ENCODE results near the gene CHD3. TPM values are rescaled to one million over a fixed set of nuclear protein-coding genes. Genes with fewer than 3 reads are reported as not detected.
"Not testable (repeated sequence)": the region's sequence is repeated elsewhere in the genome, so short reads cannot be mapped to it uniquely, and the experiment has no call there.

Gene CHD3
- total RNA-seq, 1 donor from 2014 or later, result 339 TPM

DNA sequence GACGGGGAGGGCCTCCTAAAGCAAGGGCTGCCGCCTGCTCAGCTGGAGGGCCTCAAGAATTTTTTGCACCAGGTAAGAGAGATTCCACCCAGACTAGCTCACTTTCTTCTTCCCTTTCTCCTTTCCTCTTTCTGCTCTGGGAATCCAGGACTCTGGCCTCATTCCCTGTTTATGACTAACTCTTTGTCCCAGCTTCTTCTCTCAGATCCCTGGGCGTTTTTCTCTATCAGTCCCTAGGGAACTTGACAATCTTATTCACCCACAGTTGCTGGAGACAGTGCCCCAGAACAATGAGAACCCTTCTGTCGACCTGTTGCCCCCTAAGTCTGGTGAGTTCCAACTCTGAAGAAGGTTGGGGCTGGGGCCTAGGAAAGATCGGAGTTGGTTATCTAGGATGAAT, 59.1 kb downstream of the CHD3 start:
- no peak for DNase-seq (ENCODE audit: low spot score in 2 of 2, unreplicated experiment in 2 of 2)
- TF ChIP-seq, protein P1, sequence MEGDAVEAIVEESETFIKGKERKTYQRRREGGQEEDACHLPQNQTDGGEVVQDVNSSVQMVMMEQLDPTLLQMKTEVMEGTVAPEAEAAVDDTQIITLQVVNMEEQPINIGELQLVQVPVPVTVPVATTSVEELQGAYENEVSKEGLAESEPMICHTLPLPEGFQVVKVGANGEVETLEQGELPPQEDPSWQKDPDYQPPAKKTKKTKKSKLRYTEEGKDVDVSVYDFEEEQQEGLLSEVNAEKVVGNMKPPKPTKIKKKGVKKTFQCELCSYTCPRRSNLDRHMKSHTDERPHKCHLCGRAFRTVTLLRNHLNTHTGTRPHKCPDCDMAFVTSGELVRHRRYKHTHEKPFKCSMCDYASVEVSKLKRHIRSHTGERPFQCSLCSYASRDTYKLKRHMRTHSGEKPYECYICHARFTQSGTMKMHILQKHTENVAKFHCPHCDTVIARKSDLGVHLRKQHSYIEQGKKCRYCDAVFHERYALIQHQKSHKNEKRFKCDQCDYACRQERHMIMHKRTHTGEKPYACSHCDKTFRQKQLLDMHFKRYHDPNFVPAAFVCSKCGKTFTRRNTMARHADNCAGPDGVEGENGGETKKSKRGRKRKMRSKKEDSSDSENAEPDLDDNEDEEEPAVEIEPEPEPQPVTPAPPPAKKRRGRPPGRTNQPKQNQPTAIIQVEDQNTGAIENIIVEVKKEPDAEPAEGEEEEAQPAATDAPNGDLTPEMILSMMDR (IDR thresholded peaks at IDR 0.05; ENCODE audit: unreplicated experiment), result no peak
- no peaks in the 10 kb centered on the region for H3K9me3 Mint-ChIP-seq
- H3K27me3 Mint-ChIP-seq (ENCODE audit: low read depth), result no peaks in the 10 kb centered on the region
- no peak overlapping the region for H3K4me3 Mint-ChIP-seq
- H3K36me3 Mint-ChIP-seq, result peaks cover 51% of the 10 kb centered on the region
- no peaks in the 10 kb centered on the region for H3K4me1 Mint-ChIP-seq
- no peak overlapping the region for H3K27ac Mint-ChIP-seq

DNA sequence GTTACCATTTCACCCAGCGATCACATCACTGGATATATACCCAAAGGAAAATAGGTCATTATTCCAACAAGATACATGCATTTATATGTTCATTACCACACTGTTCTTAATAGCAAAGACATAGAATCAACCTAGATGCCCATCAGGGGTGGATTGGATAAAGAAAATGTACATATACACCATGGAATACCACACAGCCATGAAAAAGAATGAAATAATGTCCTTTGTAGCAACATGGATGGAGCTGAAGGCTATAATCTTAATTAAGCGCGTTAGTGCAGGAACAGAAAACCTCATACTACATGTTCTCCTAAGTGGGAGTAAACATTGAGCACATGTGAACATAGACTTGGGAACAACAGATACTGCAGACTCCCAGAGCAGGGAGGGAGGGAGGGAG, 62.0 kb downstream of the CHD3 start:
- H3K4me3 Mint-ChIP-seq, result no peak overlapping the region
- peaks cover 37% of the 10 kb centered on the region for H3K36me3 Mint-ChIP-seq
- no peak for DNase-seq (ENCODE audit: low spot score in 2 of 2, unreplicated experiment in 2 of 2)
- H3K4me1 Mint-ChIP-seq, result no peaks in the 10 kb centered on the region
- H3K9me3 Mint-ChIP-seq, result no peaks in the 10 kb centered on the region
- no peaks in the 10 kb centered on the region for H3K27me3 Mint-ChIP-seq (ENCODE audit: low read depth)
- H3K27ac Mint-ChIP-seq, result no peak overlapping the region
- TF ChIP-seq, protein P1 (IDR thresholded peaks at IDR 0.05; ENCODE audit: unreplicated experiment), result no peak

DNA sequence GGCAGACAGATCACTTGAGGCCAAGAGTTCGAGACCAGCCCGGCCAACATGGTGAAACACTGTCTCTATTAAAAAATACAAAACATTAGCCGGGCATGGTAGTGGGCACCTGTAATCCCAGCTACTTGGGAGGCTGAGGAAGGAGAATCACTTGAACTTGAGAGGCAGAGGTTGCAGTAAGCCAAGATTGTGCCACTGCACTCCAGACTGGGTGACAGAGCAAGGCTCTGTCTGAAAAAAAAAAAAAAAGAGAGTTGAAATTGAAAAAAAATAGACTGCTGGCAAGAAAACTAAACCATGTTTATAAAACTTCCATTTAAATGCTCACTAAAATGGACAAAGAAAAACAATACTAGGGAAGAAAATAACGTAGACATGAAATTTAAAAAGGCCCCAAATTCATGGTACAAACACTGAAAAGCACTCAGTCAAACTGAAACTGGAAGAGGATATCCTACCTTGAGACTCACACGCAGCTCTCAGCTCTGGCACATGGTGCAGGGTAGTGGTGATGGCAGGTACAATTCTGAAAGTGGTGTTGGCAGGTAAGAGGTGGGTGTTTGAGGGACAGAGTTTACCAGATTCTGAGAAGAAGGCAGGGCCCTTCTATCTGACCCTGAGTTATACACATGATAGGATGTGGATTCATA, 62.7 kb downstream of the CHD3 start:
- DNase-seq (ENCODE audit: low spot score in 2 of 2, unreplicated experiment in 2 of 2), result no peak
- peaks cover 30% of the 10 kb centered on the region for H3K36me3 Mint-ChIP-seq
- TF ChIP-seq, protein P1 (IDR thresholded peaks at IDR 0.05; ENCODE audit: unreplicated experiment), result no peak
- H3K27ac Mint-ChIP-seq, result no peak overlapping the region
- H3K27me3 Mint-ChIP-seq (ENCODE audit: low read depth), result no peaks in the 10 kb centered on the region
- no peak overlapping the region for H3K4me3 Mint-ChIP-seq
- peaks cover 2% of the 10 kb centered on the region for H3K4me1 Mint-ChIP-seq
- H3K9me3 Mint-ChIP-seq, result no peaks in the 10 kb centered on the region

DNA sequence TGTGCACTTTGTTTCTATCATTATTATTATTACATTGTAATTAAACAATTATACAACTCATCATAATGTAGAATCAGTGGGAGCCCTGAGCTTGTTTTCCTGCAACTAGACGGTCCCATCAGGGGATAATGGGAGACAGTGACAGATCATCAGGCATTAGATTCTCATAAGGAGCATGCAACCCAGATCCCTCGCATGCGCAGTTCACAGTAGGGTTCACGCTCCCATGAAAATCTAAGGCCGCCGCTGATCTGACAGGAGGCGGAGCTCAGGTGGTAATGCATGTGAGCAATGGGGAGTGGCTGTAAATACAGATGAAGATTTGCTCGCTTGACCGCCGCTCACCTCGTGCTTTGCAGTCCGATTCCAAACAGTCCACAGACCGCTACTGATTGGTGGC, 64.7 kb downstream of the CHD3 start:
- H3K4me3 Mint-ChIP-seq; DNase-seq (ENCODE audit: low spot score in 2 of 2, unreplicated experiment in 2 of 2); H3K9me3 Mint-ChIP-seq; H3K4me1 Mint-ChIP-seq; H3K27me3 Mint-ChIP-seq (ENCODE audit: low read depth); H3K27ac Mint-ChIP-seq: not testable (repeated sequence)
- H3K36me3 Mint-ChIP-seq, result peaks cover 16% of the 10 kb centered on the region

DNA sequence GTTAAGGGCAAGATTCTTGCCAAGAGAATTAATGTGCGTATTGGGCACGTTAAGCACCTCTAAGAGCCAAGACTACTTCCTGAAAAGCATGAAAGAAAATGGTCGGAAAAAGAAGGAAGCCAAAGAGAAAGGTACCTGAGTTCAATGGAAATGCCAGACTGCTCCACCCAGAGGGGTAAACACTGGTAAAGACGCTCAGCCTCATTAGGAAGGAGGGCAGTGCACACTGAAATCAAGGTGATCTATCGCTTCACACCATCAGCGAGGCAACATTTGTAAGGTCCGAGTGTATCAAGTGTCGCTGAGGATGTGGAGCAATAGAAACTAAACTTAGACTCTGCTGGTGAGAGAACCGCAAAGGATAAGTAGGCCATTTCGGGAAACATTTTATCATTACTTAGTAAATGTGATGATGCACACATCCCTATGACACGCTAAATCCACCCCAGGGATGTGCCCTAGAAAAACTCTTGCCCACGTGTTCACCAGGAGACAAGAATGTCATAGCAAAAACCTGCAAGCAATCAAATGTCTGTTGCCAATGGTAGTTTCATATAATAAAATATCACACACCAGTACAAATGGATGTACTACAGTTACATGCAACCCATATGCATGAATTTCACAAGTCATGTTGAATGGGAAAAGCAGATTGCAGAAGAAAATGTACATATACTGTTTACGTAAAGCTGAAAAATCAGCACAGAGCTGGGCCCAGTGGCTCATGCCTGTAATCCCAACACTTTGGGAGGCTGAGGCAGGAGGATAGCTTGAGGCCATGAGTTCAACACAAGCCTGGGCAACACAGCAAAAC, 67.0 kb downstream of the CHD3 start:
- Mint-ChIP-seq H3K27me3 (ENCODE audit: low read depth) (peaks cover 3% of the 10 kb centered on the region), H3K27ac (no peak overlapping the region), H3K4me1 (peaks cover 4% of the 10 kb centered on the region), H3K9me3 (no peaks in the 10 kb centered on the region), H3K36me3 (no peaks in the 10 kb centered on the region), H3K4me3 (no peak overlapping the region)
- TF ChIP-seq, protein P1 (IDR thresholded peaks at IDR 0.05; ENCODE audit: unreplicated experiment), result no peak
- no peak for DNase-seq (ENCODE audit: low spot score in 2 of 2, unreplicated experiment in 2 of 2)

DNA sequence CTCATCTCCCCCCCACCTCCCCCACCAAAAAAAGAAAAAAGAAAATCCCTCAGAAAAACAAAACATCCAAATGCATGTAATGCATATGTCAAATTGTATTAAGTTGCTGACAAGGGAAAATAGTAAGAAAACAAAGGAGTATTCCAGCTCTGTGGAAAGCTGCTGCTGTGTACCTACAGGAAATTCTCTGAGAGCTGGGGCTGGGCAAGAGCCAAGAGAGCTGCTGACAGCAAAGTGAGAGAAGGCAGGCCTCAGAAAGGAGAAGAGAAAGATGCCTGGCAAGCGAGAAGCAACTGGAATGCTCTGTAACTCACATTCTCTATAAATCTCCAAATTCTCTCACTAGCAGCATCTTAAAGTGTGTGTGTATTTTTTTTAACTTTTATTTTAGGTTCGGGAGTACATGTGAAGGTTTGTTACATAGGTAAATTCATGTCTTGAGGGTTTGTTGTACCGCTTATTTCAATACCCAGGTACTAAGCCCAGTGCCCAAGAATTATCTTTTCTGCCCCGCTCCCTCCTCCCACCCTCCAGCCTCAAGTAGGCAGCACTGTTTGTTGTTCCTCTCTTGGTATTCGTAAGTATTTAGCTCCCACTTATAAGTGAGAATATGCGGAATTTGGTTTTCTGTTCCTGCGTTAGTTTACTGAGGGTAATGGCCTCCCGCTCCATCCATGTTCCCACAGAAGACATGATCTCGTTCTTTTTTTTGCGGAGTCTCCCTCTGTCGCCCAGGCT, 67.8 kb downstream of the CHD3 start:
- Mint-ChIP-seq H3K27me3 (ENCODE audit: low read depth) (peaks cover 5% of the 10 kb centered on the region), H3K27ac (no peak overlapping the region), H3K9me3 (no peaks in the 10 kb centered on the region), H3K4me1 (peaks cover 4% of the 10 kb centered on the region), H3K36me3 (no peaks in the 10 kb centered on the region), H3K4me3 (no peak overlapping the region)
- DNase-seq (ENCODE audit: low spot score in 2 of 2, unreplicated experiment in 2 of 2), result no peak
- TF ChIP-seq, protein P1 (IDR thresholded peaks at IDR 0.05; ENCODE audit: unreplicated experiment), result no peak

All from mesothelial cell of epicardium (in vitro differentiated cells).